ENCODE measurements around the gene GPRC5A. TPM values are rescaled to one million over a fixed set of nuclear protein-coding genes. Genes with fewer than 3 reads are reported as not detected.

The GPRC5A gene
- total and polyA plus RNA-seq, 8 donors: 0.58 to 112 (median 23.9) TPM

DNA sequence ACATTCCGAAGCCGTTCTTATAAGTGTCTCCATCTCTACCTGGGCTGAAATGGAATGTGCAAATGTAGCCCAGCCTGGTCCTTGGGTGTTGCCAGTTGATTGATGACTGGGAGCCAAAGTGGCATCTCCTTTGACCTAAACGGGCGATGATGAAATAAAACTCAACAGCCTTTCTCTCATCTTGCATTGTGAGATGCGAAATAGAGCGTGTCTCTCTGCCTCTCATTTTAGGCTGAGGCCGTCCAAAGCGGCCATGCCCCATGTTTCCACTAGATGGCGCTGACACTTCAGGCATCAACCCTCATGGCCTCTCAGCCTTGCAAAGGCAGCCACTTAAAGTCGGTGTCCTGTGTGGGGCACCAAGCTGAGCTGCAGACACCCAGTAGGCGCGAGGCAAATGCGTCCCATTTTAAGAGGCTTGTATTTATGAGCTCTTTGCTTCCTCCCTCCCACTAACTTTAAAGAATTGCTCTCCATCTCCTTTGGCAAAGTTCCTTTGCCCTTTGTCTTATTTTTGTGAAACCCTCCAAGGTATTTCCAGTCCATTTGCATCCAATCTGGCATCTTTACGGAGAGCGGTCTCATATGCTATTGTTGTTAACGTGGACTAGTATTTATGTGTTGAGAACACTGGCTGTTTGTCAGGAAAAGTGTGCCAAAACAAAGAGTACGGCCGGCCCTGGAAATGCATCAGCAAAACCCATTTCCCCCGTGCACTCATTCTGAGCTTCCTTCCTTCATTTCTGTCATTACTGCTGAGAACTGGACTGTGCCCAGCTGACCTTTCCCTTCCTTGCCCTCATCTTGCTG lies 25.0 kb downstream of the GPRC5A start:
- no peaks in the 10 kb centered on the region for H3K9me3 ChIP-seq
- peak; percentile 88 to 92 for DNase-seq
- WGBS, 5 donors: 21 to 31% (median 28%) methylated on average over 19 of the region's 19 CpGs
- peaks cover 0 to 14% (median 10%) of the 10 kb centered on the region in 4 donors for H3K4me1 ChIP-seq
- peak overlapping the region in 2 of 5 donors; percentile 28 to 43 for H3K27ac ChIP-seq
- no peak for TF ChIP-seq POLR2A (IDR thresholded peaks at IDR 0.05)
- TF ChIP-seq, protein P1, sequence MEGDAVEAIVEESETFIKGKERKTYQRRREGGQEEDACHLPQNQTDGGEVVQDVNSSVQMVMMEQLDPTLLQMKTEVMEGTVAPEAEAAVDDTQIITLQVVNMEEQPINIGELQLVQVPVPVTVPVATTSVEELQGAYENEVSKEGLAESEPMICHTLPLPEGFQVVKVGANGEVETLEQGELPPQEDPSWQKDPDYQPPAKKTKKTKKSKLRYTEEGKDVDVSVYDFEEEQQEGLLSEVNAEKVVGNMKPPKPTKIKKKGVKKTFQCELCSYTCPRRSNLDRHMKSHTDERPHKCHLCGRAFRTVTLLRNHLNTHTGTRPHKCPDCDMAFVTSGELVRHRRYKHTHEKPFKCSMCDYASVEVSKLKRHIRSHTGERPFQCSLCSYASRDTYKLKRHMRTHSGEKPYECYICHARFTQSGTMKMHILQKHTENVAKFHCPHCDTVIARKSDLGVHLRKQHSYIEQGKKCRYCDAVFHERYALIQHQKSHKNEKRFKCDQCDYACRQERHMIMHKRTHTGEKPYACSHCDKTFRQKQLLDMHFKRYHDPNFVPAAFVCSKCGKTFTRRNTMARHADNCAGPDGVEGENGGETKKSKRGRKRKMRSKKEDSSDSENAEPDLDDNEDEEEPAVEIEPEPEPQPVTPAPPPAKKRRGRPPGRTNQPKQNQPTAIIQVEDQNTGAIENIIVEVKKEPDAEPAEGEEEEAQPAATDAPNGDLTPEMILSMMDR (IDR thresholded peaks at IDR 0.05): peak in 6 of 7 experiments; percentile 37 to 98 (median 97)
- peak in 1 of 3 donors; percentile 70 for TF ChIP-seq POLR2AphosphoS5 (IDR thresholded peaks at IDR 0.05)
- no peak overlapping the region for H3K4me3 ChIP-seq
- H3K27me3 ChIP-seq: no peaks in the 10 kb centered on the region
- intact Hi-C loops (cut with DNase I; ENCODE audit: low total_unique reads): loop anchor here (10.0 kb wide), 1 partner anchor 58 kb away; no protein-coding TSS in a partner anchor
- H3K36me3 ChIP-seq: peaks cover 0 to 54% (median 22%) of the 10 kb centered on the region in 4 donors

DNA sequence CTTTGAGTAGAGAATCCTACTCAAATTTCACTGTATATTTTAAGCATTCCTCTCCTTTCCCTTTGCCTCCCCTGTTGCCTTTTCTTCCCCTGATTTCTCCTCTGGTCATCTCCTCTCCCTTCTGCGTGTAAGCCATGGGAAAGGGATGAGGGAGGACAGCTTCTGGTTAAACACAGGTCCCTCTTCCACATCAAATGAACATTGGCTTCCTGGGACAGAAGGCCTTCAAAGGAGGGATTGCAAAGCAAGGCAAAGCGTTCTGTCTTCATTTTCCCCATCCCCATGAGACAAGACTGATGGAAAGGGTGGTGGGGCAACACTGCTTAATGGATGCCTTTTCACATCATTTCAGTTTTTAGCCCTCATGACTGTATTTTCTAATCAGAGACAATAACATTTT lies 26.2 kb downstream of the GPRC5A start:
- H3K9me3 ChIP-seq: no peaks in the 10 kb centered on the region
- TF ChIP-seq EP300 (IDR thresholded peaks at IDR 0.05) (no peak), POLR2A (IDR thresholded peaks at IDR 0.05) (no peak), POLR2AphosphoS5 (IDR thresholded peaks at IDR 0.05) (no peak)
- TF ChIP-seq, protein P1 (IDR thresholded peaks at IDR 0.05): no peak

GRCh38 chr12:12918781-12919389 lies 27.5 kb downstream of the GPRC5A start:
- TF ChIP-seq, protein P1 (IDR thresholded peaks at IDR 0.05): no peak
- TF ChIP-seq POLR2A (IDR thresholded peaks at IDR 0.05) (no peak), EP300 (IDR thresholded peaks at IDR 0.05) (no peak), POLR2AphosphoS5 (IDR thresholded peaks at IDR 0.05) (no peak)
- DNase-seq: no peak
- no peaks in the 10 kb centered on the region for H3K9me3 ChIP-seq
- H3K27me3 ChIP-seq: no peaks in the 10 kb centered on the region
- no peak overlapping the region for H3K4me3 ChIP-seq
- peaks cover 0 to 14% (median 10%) of the 10 kb centered on the region in 4 donors for H3K4me1 ChIP-seq
- WGBS, 5 donors: 54 to 74% (median 63%) methylated on average over 6 of the region's 6 CpGs
- no peak overlapping the region for H3K27ac ChIP-seq
- intact Hi-C loops (cut with DNase I; ENCODE audit: low total_unique reads): loop anchor here (10.0 kb wide), 1 partner anchor 56 kb away; no protein-coding TSS in a partner anchor
- peaks cover 0 to 29% (median 7%) of the 10 kb centered on the region in 4 donors for H3K36me3 ChIP-seq

More for the DNA sequence above, 26.2 kb downstream of the GPRC5A start:
- Histone ChIP-seq H3K4me3 (no peak overlapping the region), H3K27me3 (no peaks in the 10 kb centered on the region), H3K27ac (peak overlapping the region in 1 of 5 donors; percentile 43), H3K4me1 (peaks cover 0 to 14% (median 10%) of the 10 kb centered on the region in 4 donors), H3K36me3 (peaks cover 0 to 43% (median 19%) of the 10 kb centered on the region in 4 donors)
- 93 to 100% (median 95%) methylated on average over 2 of the region's 2 CpGs for WGBS, 5 donors
- DNase-seq: no peak
- intact Hi-C loops (cut with DNase I; ENCODE audit: low total_unique reads): loop anchor here (10.0 kb wide), 1 partner anchor 57 kb away; no protein-coding TSS in a partner anchor

DNA sequence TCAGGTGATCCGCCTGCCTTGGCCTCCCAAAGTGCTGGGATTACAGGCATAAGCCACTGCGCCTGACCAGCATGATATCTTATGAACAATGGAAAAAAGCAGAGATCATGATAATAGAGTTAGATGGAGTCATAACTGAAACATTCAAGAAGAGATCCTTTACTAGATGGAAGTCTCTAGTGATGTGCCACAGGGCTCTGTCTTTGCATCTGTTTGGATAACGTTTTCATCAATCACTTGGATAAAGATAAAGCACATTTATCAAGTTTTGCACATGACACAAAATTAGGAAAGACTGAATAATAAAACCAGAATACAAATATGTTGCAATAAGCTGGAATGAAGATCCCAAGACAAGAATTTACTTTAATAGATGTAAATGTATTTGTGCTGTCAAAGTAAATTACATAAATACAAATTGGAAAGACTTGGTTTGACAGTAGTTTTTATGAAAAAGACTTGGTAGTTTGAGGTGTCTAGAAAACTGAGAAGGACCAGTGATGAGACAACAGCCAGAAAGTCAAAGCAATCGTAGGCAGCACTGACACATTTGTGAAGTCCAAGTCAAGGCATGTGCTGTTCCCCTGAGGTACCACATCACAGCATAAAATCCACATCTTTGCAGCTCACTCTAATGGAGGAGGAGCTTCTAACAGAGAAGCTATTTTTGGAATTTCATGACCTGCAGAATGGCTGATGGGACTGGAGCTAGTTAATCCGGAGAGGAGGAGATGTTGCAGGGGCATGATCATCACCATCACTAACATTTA lies 28.5 kb downstream of the GPRC5A start:
- intact Hi-C loops (cut with DNase I; ENCODE audit: low total_unique reads): loop anchor here (10.0 kb wide), 1 partner anchor 55 kb away; no protein-coding TSS in a partner anchor
- no peaks in the 10 kb centered on the region for H3K9me3 ChIP-seq
- no peak overlapping the region for H3K27ac ChIP-seq
- TF ChIP-seq POLR2A (IDR thresholded peaks at IDR 0.05) (no peak), POLR2AphosphoS5 (IDR thresholded peaks at IDR 0.05) (no peak), EP300 (IDR thresholded peaks at IDR 0.05) (no peak)
- TF ChIP-seq, protein P1 (IDR thresholded peaks at IDR 0.05): no peak
- H3K27me3 ChIP-seq: no peaks in the 10 kb centered on the region
- no peak overlapping the region for H3K4me3 ChIP-seq
- no peak for DNase-seq
- 80 to 85% (median 81%) methylated on average over 5 of the region's 5 CpGs for WGBS, 5 donors
- peaks cover 0 to 14% (median 10%) of the 10 kb centered on the region in 4 donors for H3K4me1 ChIP-seq
- H3K36me3 ChIP-seq: peaks cover 0 to 19% (median 2%) of the 10 kb centered on the region in 4 donors
